ENCODE results near the gene GPD2. TPM values are rescaled to one million over a fixed set of nuclear protein-coding genes. Genes with fewer than 3 reads are reported as not detected.

The GPD2 gene
- polyA plus RNA-seq, 1 donor from 2014 or later = 3.5 TPM

DNA sequence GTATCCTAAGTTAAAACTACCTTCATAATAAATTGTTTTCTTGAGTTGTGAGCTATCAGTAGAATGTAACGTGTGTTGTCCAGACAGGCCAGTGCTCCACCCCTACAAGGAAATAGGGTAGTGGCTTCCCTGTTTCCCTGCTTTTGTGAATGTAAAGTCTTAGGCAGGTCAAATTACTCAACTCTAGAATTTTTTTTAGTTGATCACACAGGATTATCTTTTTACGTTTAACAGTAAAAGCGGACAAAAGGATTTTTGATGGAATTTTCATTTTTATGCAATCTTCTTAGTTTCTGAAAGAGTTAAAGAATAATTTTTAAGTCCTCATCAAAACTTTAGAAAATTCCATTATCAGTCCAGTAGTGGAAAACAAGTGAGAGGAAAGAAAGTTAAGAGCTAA lies 38.2 kb downstream of the GPD2 start:
- Histone ChIP-seq H3K9ac (ENCODE audit: low read length) (no peak overlapping the region), H3K36me3 (ENCODE audit: insufficient read depth, low read length) (no peaks in the 10 kb centered on the region), H3K27me3 (ENCODE audit: insufficient read depth, low read depth, low read length) (no peaks in the 10 kb centered on the region), H3K79me2 (replicated peaks; ENCODE audit: insufficient read depth, low read length) (no peaks in the 10 kb centered on the region), H3F3A (ENCODE audit: insufficient read depth, low read length, poor library complexity, severe bottlenecking) (no peaks in the 10 kb centered on the region), H2AFZ (ENCODE audit: low read depth, low read length) (no peak overlapping the region), H3K4me3 (ENCODE audit: low read length) (no peak overlapping the region), H3K27ac (ENCODE audit: low read length) (no peak overlapping the region), H3K9me3 (ENCODE audit: low read length) (no peaks in the 10 kb centered on the region), H3K4me2 (ENCODE audit: low read length) (no peak overlapping the region), H4K20me1 (ENCODE audit: insufficient read depth) (no peaks in the 10 kb centered on the region), H3K9me2 (ENCODE audit: insufficient read depth, low read length) (no peaks in the 10 kb centered on the region)
- TF ChIP-seq RAD21 (conservative IDR thresholded peaks at IDR 0.05) = no peak
- no peak for TF ChIP-seq POLR2AphosphoS5 (IDR thresholded peaks at IDR 0.05)
- TF ChIP-seq EP300 (conservative IDR thresholded peaks at IDR 0.05; ENCODE audit: poor library complexity, severe bottlenecking) = no peak
- TF ChIP-seq TAF1 (IDR thresholded peaks at IDR 0.05; ENCODE audit: low read depth) = no peak
- TF ChIP-seq, protein P1, sequence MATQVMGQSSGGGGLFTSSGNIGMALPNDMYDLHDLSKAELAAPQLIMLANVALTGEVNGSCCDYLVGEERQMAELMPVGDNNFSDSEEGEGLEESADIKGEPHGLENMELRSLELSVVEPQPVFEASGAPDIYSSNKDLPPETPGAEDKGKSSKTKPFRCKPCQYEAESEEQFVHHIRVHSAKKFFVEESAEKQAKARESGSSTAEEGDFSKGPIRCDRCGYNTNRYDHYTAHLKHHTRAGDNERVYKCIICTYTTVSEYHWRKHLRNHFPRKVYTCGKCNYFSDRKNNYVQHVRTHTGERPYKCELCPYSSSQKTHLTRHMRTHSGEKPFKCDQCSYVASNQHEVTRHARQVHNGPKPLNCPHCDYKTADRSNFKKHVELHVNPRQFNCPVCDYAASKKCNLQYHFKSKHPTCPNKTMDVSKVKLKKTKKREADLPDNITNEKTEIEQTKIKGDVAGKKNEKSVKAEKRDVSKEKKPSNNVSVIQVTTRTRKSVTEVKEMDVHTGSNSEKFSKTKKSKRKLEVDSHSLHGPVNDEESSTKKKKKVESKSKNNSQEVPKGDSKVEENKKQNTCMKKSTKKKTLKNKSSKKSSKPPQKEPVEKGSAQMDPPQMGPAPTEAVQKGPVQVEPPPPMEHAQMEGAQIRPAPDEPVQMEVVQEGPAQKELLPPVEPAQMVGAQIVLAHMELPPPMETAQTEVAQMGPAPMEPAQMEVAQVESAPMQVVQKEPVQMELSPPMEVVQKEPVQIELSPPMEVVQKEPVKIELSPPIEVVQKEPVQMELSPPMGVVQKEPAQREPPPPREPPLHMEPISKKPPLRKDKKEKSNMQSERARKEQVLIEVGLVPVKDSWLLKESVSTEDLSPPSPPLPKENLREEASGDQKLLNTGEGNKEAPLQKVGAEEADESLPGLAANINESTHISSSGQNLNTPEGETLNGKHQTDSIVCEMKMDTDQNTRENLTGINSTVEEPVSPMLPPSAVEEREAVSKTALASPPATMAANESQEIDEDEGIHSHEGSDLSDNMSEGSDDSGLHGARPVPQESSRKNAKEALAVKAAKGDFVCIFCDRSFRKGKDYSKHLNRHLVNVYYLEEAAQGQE (IDR thresholded peaks at IDR 0.05; ENCODE audit: borderline replicate concordance) = no peak
- no peak for TF ChIP-seq SMC3 (conservative IDR thresholded peaks at IDR 0.05; ENCODE audit: poor library complexity)
- TF ChIP-seq EZH2 (IDR thresholded peaks at IDR 0.05; ENCODE audit: borderline replicate concordance, insufficient read depth, low read length, poor library complexity, severe bottlenecking) = no peak
- TF ChIP-seq MXI1 (conservative IDR thresholded peaks at IDR 0.05; ENCODE audit: poor library complexity, severe bottlenecking) = no peak
- TF ChIP-seq, protein P2, sequence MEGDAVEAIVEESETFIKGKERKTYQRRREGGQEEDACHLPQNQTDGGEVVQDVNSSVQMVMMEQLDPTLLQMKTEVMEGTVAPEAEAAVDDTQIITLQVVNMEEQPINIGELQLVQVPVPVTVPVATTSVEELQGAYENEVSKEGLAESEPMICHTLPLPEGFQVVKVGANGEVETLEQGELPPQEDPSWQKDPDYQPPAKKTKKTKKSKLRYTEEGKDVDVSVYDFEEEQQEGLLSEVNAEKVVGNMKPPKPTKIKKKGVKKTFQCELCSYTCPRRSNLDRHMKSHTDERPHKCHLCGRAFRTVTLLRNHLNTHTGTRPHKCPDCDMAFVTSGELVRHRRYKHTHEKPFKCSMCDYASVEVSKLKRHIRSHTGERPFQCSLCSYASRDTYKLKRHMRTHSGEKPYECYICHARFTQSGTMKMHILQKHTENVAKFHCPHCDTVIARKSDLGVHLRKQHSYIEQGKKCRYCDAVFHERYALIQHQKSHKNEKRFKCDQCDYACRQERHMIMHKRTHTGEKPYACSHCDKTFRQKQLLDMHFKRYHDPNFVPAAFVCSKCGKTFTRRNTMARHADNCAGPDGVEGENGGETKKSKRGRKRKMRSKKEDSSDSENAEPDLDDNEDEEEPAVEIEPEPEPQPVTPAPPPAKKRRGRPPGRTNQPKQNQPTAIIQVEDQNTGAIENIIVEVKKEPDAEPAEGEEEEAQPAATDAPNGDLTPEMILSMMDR (IDR thresholded peaks at IDR 0.05; ENCODE audit: poor library complexity, severe bottlenecking) = no peak

DNA sequence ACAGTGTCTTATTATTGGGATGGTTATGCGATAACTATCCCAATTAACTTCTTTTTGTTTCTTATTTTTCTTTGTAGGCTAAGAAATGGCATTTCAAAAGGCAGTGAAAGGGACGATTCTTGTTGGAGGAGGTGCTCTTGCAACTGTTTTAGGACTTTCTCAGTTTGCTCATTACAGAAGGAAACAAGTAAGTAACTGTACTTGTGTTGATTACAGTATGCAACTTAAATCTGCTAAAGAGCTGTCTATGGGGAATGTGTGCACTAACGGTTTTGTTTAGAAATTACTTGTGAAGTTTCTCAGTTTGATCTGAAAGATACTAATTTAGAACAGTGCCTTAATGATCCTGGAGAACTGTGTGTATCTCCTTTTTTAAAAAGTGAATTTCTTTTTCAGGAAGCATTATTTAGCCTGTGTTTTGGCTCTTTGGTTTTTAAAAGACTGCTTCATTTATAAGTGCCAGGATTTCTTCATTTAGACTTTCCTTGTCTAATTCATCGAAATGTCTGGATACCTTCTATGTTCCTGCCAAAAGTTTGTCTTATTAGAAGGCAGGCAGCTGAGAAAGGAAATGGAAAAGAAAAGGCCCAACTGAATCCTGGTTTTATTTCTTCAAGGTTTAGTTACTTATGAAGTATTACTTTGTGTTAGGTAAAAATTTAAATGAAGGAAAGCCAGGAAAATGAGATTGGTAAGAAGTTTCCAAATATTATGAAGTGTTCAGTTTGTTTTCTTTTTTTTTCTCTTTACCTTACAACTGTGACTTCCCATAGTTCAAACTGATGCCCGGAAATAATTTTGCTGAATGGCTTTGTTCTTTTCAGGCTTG lies 40.1 kb downstream of the GPD2 start:
- no peaks in the 10 kb centered on the region for H3K9me3 ChIP-seq (ENCODE audit: low read length)
- no peak overlapping the region for H3K4me2 ChIP-seq (ENCODE audit: low read length)
- H2AFZ ChIP-seq (ENCODE audit: low read depth, low read length) = no peak overlapping the region
- H3K27ac ChIP-seq (ENCODE audit: low read length) = no peak overlapping the region
- H3K36me3 ChIP-seq (ENCODE audit: insufficient read depth, low read length) = no peaks in the 10 kb centered on the region
- H3K9me2 ChIP-seq (ENCODE audit: insufficient read depth, low read length) = no peaks in the 10 kb centered on the region
- no peak overlapping the region for H3K9ac ChIP-seq (ENCODE audit: low read length)
- H3F3A ChIP-seq (ENCODE audit: insufficient read depth, low read length, poor library complexity, severe bottlenecking) = no peaks in the 10 kb centered on the region
- no peaks in the 10 kb centered on the region for H3K79me2 ChIP-seq (replicated peaks; ENCODE audit: insufficient read depth, low read length)
- TF ChIP-seq, protein P1 (IDR thresholded peaks at IDR 0.05; ENCODE audit: borderline replicate concordance) = no peak
- no peak for TF ChIP-seq POLR2AphosphoS5 (IDR thresholded peaks at IDR 0.05)
- no peak for TF ChIP-seq EZH2 (IDR thresholded peaks at IDR 0.05; ENCODE audit: borderline replicate concordance, insufficient read depth, low read length, poor library complexity, severe bottlenecking)
- TF ChIP-seq EP300 (conservative IDR thresholded peaks at IDR 0.05; ENCODE audit: poor library complexity, severe bottlenecking) = no peak
- no peak for TF ChIP-seq SMC3 (conservative IDR thresholded peaks at IDR 0.05; ENCODE audit: poor library complexity)
- TF ChIP-seq, protein P2 (IDR thresholded peaks at IDR 0.05; ENCODE audit: poor library complexity, severe bottlenecking) = no peak
- no peak for TF ChIP-seq RAD21 (conservative IDR thresholded peaks at IDR 0.05)
- no peak for TF ChIP-seq MXI1 (conservative IDR thresholded peaks at IDR 0.05; ENCODE audit: poor library complexity, severe bottlenecking)
- TF ChIP-seq TAF1 (IDR thresholded peaks at IDR 0.05; ENCODE audit: low read depth) = no peak
- no peak overlapping the region for H3K4me3 ChIP-seq (ENCODE audit: low read length)
- no peaks in the 10 kb centered on the region for H4K20me1 ChIP-seq (ENCODE audit: insufficient read depth)
- H3K27me3 ChIP-seq (ENCODE audit: insufficient read depth, low read depth, low read length) = no peaks in the 10 kb centered on the region
